Liver (tissue), 9 donors: ENCODE measurements around the gene PTGDR. TPM values are rescaled to one million over a fixed set of nuclear protein-coding genes. Genes with fewer than 3 reads are reported as not detected.

Experiments used
- DNase-seq: peaks from one replicate; pipeline ENCODE4 v3.0.0-alpha.2; 2017; ENCODE audit warnings: low spot score
- H3K27ac ChIP-seq, 2 donors: one replicate each; pipeline ENCODE4 v1.7.0; 2013; ENCODE audit warnings: inconsistent platforms in 2 of 2, low read length in 2 of 2, control low read depth in 1 of 2, low read depth in 1 of 2, mild to moderate bottlenecking in 1 of 2
- H3K27me3 ChIP-seq, 4 donors: one replicate each; pipeline versions ENCODE4 v1.6.1 to v1.7.0; 2013; ENCODE audit warnings: low read length in 3 of 4, inconsistent platforms in 1 of 4, mild to moderate bottlenecking in 1 of 4, moderate library complexity in 1 of 4; ENCODE audit not compliant: control insufficient read depth in 4 of 4, insufficient read depth in 4 of 4
- H3K36me3 ChIP-seq, 4 donors: one replicate each; pipeline versions ENCODE4 v1.6.1 to v1.7.0; 2013; ENCODE audit warnings: low read length in 3 of 4, mild to moderate bottlenecking in 3 of 4, low read depth in 1 of 4, moderate library complexity in 1 of 4; ENCODE audit not compliant: control insufficient read depth in 4 of 4, insufficient read depth in 3 of 4
- H3K4me1 ChIP-seq, 4 donors: one replicate each; pipeline versions ENCODE4 v1.6.1 to v1.7.0; 2013; ENCODE audit warnings: low read length in 3 of 4, mild to moderate bottlenecking in 3 of 4, moderate library complexity in 1 of 4; ENCODE audit not compliant: control insufficient read depth in 4 of 4, insufficient read depth in 4 of 4
- H3K4me3 ChIP-seq, 3 donors: one replicate each; pipeline versions ENCODE4 v1.6.1 to v1.7.0; 2013; ENCODE audit warnings: low read length in 3 of 3, control low read depth in 1 of 3, low read depth in 1 of 3, mild to moderate bottlenecking in 1 of 3
- H3K9ac ChIP-seq, 2 donors: one replicate each; pipeline ENCODE4 v1.7.0; 2013; ENCODE audit warnings: low read length in 2 of 2, mild to moderate bottlenecking in 2 of 2, moderate library complexity in 2 of 2, control low read depth in 1 of 2, low read depth in 1 of 2
- H3K9me3 ChIP-seq, 4 donors: one replicate each; pipeline versions ENCODE4 v1.6.1 to v1.7.0; 2013; ENCODE audit warnings: low read length in 3 of 4; ENCODE audit not compliant: control insufficient read depth in 4 of 4
- FOXA2 ChIP-seq: IDR thresholded peaks from 2 replicates; pipeline ENCODE4 v1.6.1; 2016; ENCODE audit warnings: antibody characterized with exemption
- GABPA ChIP-seq, 2 donors: IDR thresholded peaks in 1 of 2; conservative IDR thresholded peaks in 1 of 2; 2 replicates each; pipeline ENCODE4 v1.6.1; 2016; ENCODE audit warnings: antibody characterized with exemption in 2 of 2, mild to moderate bottlenecking in 1 of 2, moderate library complexity in 1 of 2
- HNF4A ChIP-seq, 2 donors: conservative IDR thresholded peaks; 2 replicates each; pipeline ENCODE4 v1.6.1; 2016; ENCODE audit warnings: antibody characterized with exemption in 2 of 2, mild to moderate bottlenecking in 2 of 2
- HNF4G ChIP-seq: IDR thresholded peaks from 2 replicates; pipeline ENCODE4 v1.6.1; 2016; ENCODE audit warnings: antibody characterized with exemption
- JUND ChIP-seq, 2 donors: IDR thresholded peaks; 2 replicates each; pipeline ENCODE4 v1.6.1; 2016; ENCODE audit warnings: antibody characterized with exemption in 2 of 2
- NR2F2 ChIP-seq: IDR thresholded peaks from 2 replicates; pipeline ENCODE4 v1.6.1; 2016; ENCODE audit warnings: antibody characterized with exemption
- RAD21 ChIP-seq, 2 donors: IDR thresholded peaks; 2 replicates each; pipeline ENCODE4 v1.6.1; 2016; ENCODE audit warnings: antibody characterized with exemption in 2 of 2, mild to moderate bottlenecking in 2 of 2
- RXRA ChIP-seq, 2 donors: IDR thresholded peaks; 2 replicates each; pipeline ENCODE4 v1.6.1; 2017 to 2018; ENCODE audit warnings: antibody characterized with exemption in 2 of 2, mild to moderate bottlenecking in 1 of 2
- SP1 ChIP-seq: IDR thresholded peaks from 2 replicates; pipeline ENCODE4 v1.6.1; 2018; ENCODE audit warnings: antibody characterized with exemption, mild to moderate bottlenecking
- TAF1 ChIP-seq: conservative IDR thresholded peaks from 2 replicates; pipeline ENCODE4 v1.6.1; 2016; ENCODE audit warnings: antibody characterized with exemption, mild to moderate bottlenecking
- YY1 ChIP-seq: IDR thresholded peaks from 2 replicates; pipeline ENCODE4 v1.6.1; 2016; ENCODE audit warnings: antibody characterized with exemption, mild to moderate bottlenecking
- WGBS: extraction: QIAGEN DNeasy Blood & Tissue Kit; methylation state at CpG from one replicate; pipeline ENCODE4 v1.1.7; 2013; 5-methylcytosine and 5-hydroxymethylcytosine counted together
- polyA plus RNA-seq, 2 donors: library from polyadenylated mRNA; stranded (reverse) in 1 of 2; unstranded in 1 of 2; fragments of 200-250 nt in 1 of 2; fragments of >200 nt in 1 of 2; fragmentation: Nextera tagmentation in 1 of 2; extraction: Ambion mirVana in 1 of 2; gene quantifications; one replicate each; pipeline versions ENCODE4 v1.2.1 to v1.2.3, GENCODE V29; 2013 to 2015
- total RNA-seq, 2 donors: library from RNA; depleted of rRNA; stranded (reverse); fragments of >200 nt; gene quantifications; one replicate each; pipeline ENCODE4 v1.2.3, GENCODE V29; 2014
- TF ChIP-seq, protein P1 (sequence below): IDR thresholded peaks from 2 replicates; pipeline ENCODE4 v1.6.1; 2016; ENCODE audit warnings: antibody characterized with exemption, mild to moderate bottlenecking
- TF ChIP-seq, protein P2 (sequence below): fragments of 150-350 bp; IDR thresholded peaks from 2 replicates; pipeline ENCODE4 v1.5.1; 2017; ENCODE audit warnings: improper control_type of control experiment, low read depth, low read length; ENCODE audit not compliant: missing input control
- TF ChIP-seq, protein P3 (sequence below): IDR thresholded peaks from 2 replicates; pipeline ENCODE4 v1.6.1; 2016; ENCODE audit warnings: antibody characterized with exemption
- TF ChIP-seq, protein P4 (sequence below): IDR thresholded peaks from 2 replicates; pipeline ENCODE4 v1.6.1; 2016; ENCODE audit warnings: antibody characterized with exemption
- TF ChIP-seq, protein P5 (sequence below): IDR thresholded peaks from 2 replicates; pipeline ENCODE4 v1.6.1; 2016; ENCODE audit warnings: antibody characterized with exemption
- donor health status: healthy.
- donor health status: healthy.
- donor health status: healthy.
- donor health status: healthy.
- donor health status: healthy.

PTGDR gene
- total and polyA plus RNA-seq, 4 donors = 0.14 to 1.4 (median 0.44) TPM

DNA sequence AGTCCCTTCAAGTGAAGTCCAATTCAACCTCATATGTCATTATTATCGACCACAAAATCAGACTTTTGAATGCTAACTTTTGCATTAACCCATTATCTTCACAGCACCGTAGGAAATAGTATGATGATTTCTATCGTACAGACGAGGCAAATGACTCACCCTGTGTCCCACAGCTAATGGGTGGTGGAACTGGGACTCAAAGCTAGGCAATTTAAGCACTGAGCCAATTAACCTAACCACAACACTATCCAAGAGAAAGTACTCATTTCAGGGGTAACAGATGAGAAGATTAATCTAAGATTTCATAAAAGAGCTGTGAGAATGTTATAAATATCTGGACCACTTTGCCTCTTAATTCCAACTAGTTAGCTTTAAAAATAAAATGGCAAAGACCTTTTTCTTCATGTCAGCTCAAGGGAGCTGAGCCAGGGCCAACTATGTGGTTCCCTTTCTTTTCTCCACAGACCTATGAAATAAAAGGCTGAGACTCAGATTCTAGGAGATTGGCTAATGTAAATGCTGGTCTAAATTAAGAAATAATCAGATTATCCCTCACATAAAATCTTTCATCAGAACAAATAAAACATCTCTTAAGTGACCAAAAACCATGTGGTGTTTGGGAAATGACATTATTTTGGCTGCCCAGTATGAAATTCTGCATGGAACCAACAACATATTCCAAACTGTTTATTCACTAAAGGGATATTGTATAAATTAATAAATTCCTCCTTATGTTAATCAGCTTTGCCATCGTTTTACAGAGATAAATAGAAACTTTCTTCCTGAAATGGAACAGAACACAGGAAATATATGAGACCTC, 51.5 kb downstream of the PTGDR start:
- Histone ChIP-seq H3K36me3 (no peaks in the 10 kb centered on the region), H3K4me1 (peaks cover 4 to 13% (median 12%) of the 10 kb centered on the region in 4 donors), H3K27me3 (peaks cover 0 to 13% (median 0%) of the 10 kb centered on the region in 4 donors), H3K9ac (no peak overlapping the region), H3K9me3 (peaks cover 0 to 3% (median 2%) of the 10 kb centered on the region in 4 donors), H3K27ac (no peak overlapping the region), H3K4me3 (no peak overlapping the region)
- TF ChIP-seq HNF4A (conservative IDR thresholded peaks at IDR 0.05) = no peak
- TF ChIP-seq, protein P1, sequence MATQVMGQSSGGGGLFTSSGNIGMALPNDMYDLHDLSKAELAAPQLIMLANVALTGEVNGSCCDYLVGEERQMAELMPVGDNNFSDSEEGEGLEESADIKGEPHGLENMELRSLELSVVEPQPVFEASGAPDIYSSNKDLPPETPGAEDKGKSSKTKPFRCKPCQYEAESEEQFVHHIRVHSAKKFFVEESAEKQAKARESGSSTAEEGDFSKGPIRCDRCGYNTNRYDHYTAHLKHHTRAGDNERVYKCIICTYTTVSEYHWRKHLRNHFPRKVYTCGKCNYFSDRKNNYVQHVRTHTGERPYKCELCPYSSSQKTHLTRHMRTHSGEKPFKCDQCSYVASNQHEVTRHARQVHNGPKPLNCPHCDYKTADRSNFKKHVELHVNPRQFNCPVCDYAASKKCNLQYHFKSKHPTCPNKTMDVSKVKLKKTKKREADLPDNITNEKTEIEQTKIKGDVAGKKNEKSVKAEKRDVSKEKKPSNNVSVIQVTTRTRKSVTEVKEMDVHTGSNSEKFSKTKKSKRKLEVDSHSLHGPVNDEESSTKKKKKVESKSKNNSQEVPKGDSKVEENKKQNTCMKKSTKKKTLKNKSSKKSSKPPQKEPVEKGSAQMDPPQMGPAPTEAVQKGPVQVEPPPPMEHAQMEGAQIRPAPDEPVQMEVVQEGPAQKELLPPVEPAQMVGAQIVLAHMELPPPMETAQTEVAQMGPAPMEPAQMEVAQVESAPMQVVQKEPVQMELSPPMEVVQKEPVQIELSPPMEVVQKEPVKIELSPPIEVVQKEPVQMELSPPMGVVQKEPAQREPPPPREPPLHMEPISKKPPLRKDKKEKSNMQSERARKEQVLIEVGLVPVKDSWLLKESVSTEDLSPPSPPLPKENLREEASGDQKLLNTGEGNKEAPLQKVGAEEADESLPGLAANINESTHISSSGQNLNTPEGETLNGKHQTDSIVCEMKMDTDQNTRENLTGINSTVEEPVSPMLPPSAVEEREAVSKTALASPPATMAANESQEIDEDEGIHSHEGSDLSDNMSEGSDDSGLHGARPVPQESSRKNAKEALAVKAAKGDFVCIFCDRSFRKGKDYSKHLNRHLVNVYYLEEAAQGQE = no peak
- TF ChIP-seq, protein P2, sequence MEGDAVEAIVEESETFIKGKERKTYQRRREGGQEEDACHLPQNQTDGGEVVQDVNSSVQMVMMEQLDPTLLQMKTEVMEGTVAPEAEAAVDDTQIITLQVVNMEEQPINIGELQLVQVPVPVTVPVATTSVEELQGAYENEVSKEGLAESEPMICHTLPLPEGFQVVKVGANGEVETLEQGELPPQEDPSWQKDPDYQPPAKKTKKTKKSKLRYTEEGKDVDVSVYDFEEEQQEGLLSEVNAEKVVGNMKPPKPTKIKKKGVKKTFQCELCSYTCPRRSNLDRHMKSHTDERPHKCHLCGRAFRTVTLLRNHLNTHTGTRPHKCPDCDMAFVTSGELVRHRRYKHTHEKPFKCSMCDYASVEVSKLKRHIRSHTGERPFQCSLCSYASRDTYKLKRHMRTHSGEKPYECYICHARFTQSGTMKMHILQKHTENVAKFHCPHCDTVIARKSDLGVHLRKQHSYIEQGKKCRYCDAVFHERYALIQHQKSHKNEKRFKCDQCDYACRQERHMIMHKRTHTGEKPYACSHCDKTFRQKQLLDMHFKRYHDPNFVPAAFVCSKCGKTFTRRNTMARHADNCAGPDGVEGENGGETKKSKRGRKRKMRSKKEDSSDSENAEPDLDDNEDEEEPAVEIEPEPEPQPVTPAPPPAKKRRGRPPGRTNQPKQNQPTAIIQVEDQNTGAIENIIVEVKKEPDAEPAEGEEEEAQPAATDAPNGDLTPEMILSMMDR = no peak
- 61% methylated on average over 5 of the region's 5 CpGs for WGBS
- no peak for DNase-seq

DNA sequence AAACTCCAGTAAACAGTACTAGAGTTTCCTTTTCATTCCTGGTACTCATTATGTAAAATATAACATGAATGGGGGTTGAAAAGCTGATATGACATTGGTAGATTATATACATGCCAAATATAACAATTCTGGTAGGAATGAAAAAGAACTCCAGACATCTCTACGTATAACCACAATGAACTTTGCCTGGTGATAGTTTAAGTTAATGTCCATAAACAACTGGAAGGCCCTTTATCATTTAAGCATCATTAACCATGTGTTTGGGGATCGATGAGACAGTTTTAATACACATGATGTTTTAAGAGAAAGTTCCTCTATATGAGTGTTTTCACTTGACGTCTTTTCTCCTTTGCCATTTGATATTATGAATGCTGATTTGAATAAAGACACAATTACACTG, 52.4 kb downstream of the PTGDR start:
- TF ChIP-seq, protein P3, sequence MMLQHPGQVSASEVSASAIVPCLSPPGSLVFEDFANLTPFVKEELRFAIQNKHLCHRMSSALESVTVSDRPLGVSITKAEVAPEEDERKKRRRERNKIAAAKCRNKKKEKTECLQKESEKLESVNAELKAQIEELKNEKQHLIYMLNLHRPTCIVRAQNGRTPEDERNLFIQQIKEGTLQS = no peak
- no peak for TF ChIP-seq HNF4A (conservative IDR thresholded peaks at IDR 0.05)
- TF ChIP-seq, protein P1 = no peak
- TF ChIP-seq JUND (IDR thresholded peaks at IDR 0.05) = no peak
- TF ChIP-seq, protein P2 = no peak
- TF ChIP-seq YY1 = no peak
- no peak for TF ChIP-seq TAF1
- TF ChIP-seq SP1 = no peak
- TF ChIP-seq RAD21 (IDR thresholded peaks at IDR 0.05) = no peak
- TF ChIP-seq, protein P4, sequence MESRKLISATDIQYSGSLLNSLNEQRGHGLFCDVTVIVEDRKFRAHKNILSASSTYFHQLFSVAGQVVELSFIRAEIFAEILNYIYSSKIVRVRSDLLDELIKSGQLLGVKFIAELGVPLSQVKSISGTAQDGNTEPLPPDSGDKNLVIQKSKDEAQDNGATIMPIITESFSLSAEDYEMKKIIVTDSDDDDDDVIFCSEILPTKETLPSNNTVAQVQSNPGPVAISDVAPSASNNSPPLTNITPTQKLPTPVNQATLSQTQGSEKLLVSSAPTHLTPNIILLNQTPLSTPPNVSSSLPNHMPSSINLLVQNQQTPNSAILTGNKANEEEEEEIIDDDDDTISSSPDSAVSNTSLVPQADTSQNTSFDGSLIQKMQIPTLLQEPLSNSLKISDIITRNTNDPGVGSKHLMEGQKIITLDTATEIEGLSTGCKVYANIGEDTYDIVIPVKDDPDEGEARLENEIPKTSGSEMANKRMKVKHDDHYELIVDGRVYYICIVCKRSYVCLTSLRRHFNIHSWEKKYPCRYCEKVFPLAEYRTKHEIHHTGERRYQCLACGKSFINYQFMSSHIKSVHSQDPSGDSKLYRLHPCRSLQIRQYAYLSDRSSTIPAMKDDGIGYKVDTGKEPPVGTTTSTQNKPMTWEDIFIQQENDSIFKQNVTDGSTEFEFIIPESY = no peak
- TF ChIP-seq, protein P5, sequence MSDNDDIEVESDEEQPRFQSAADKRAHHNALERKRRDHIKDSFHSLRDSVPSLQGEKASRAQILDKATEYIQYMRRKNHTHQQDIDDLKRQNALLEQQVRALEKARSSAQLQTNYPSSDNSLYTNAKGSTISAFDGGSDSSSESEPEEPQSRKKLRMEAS = no peak
- TF ChIP-seq FOXA2 = no peak
- TF ChIP-seq NR2F2 = no peak
- no peak for TF ChIP-seq HNF4G
- TF ChIP-seq GABPA (IDR thresholded peaks at IDR 0.05 in 1 of 2, conservative IDR thresholded peaks at IDR 0.05 in 1 of 2) = no peak
- no peak for TF ChIP-seq RXRA (IDR thresholded peaks at IDR 0.05)
- Histone ChIP-seq H3K4me1 (peaks cover 0 to 5% (median 4%) of the 10 kb centered on the region in 4 donors), H3K27ac (no peak overlapping the region)

More for the DNA sequence above, 52.4 kb downstream of the PTGDR start:
- H3K9ac ChIP-seq = no peak overlapping the region
- no peak overlapping the region for H3K4me3 ChIP-seq
- H3K36me3 ChIP-seq = no peaks in the 10 kb centered on the region
- H3K27me3 ChIP-seq = peaks cover 0 to 9% (median 0%) of the 10 kb centered on the region in 4 donors
- peaks cover 0 to 3% (median 2%) of the 10 kb centered on the region in 4 donors for H3K9me3 ChIP-seq
- DNase-seq = no peak
- WGBS = 87% methylated on average over 3 of the region's 3 CpGs
